K562 (cell line): ENCODE results near the gene VDAC1. TPM values are rescaled to one million over a fixed set of nuclear protein-coding genes. Genes with fewer than 3 reads are reported as not detected.

Experiments
- CREB3 ChIP-seq: fragments of 450-650 bp; conservative IDR thresholded peaks from 2 replicates; pipeline ENCODE4 v1.6.1; 2016; ENCODE audit warnings: missing genetic modification characterization, low read depth, mild to moderate bottlenecking, missing compliant biosample characterization, moderate library complexity
- CSDE1 ChIP-seq, 2 experiments: fragments of 450-650 bp; IDR thresholded peaks; 2 replicates each; pipeline ENCODE4 v1.6.1; 2016; ENCODE audit warnings: mild to moderate bottlenecking in 1 of 2
- E2F1 ChIP-seq: sonication (generic); formaldehyde crosslinking; IDR thresholded peaks from 2 replicates; pipeline ENCODE4 v1.8.1; 2023; ENCODE audit warnings: mild to moderate bottlenecking, missing genetic modification reagents, moderate library complexity
- E2F4 ChIP-seq: sonication (generic); formaldehyde crosslinking; IDR thresholded peaks from 2 replicates; pipeline ENCODE4 v1.8.0; 2022; ENCODE audit warnings: mild to moderate bottlenecking, low read depth, missing genetic modification reagents
- FOXA3 ChIP-seq, 2 experiments: fragments of 450-650 bp in 1 of 2; sonication (generic) in 1 of 2; formaldehyde crosslinking; IDR thresholded peaks in 1 of 2; conservative IDR thresholded peaks in 1 of 2; 2 replicates each; pipeline versions ENCODE4 v1.4.0 to v1.8.0; 2020 to 2022; ENCODE audit warnings: mild to moderate bottlenecking in 2 of 2, missing genetic modification reagents in 1 of 2
- IFI16 ChIP-seq: fragments of 250-450 bp; sonication (Bioruptor Pico); IDR thresholded peaks from 2 replicates; pipeline ENCODE4 v2.1.2; 2022; ENCODE audit warnings: mild to moderate bottlenecking, inconsistent platforms
- POLR3A ChIP-seq: IDR thresholded peaks from 2 replicates; pipeline ENCODE4 v1.6.1; 2011; ENCODE audit warnings: borderline replicate concordance, mild to moderate bottlenecking, moderate library complexity; ENCODE audit not compliant: insufficient read length, insufficient read depth; ENCODE audit errors: extremely low read depth
- RFX5 ChIP-seq: IDR thresholded peaks from 2 replicates; pipeline ENCODE4 v1.6.1; 2011; ENCODE audit warnings: low read depth, mild to moderate bottlenecking, improper control_type of control experiment, low read length
- SIRT6 ChIP-seq: IDR thresholded peaks from one replicate; pipeline ENCODE4 v1.6.1; 2012; ENCODE audit warnings: low read depth, mild to moderate bottlenecking, control low read depth, inconsistent platforms, low read length, moderate library complexity
- SOX6 ChIP-seq: fragments of 450-650 bp; IDR thresholded peaks from 2 replicates; pipeline ENCODE4 v1.6.1; 2014; ENCODE audit warnings: mild to moderate bottlenecking
- SREBF1 ChIP-seq: fragments of 150-350 bp; IDR thresholded peaks from 2 replicates; pipeline ENCODE4 v1.6.1; 2014; ENCODE audit warnings: antibody characterized with exemption, low read depth, low read length, borderline replicate concordance
- TAF9B ChIP-seq: fragments of 450-650 bp; IDR thresholded peaks from 2 replicates; pipeline ENCODE4 v1.6.1; 2018; ENCODE audit warnings: mild to moderate bottlenecking; ENCODE audit not compliant: partially characterized antibody
- TFAM ChIP-seq: fragments of 250-450 bp; sonication (Bioruptor Pico); conservative IDR thresholded peaks from 2 replicates; pipeline ENCODE4 v1.5.0; 2021; ENCODE audit warnings: mild to moderate bottlenecking, moderate library complexity
- VEZF1 ChIP-seq: fragments of 200-800 bp; sonication (Bioruptor generic); IDR thresholded peaks from 2 replicates; pipeline ENCODE4 v1.6.1; 2017; ENCODE audit warnings: missing genetic modification characterization, missing compliant biosample characterization
- ZBTB17 ChIP-seq: fragments of 450-650 bp; formaldehyde crosslinking; IDR thresholded peaks from 2 replicates; pipeline ENCODE4 v1.4.0; 2020; ENCODE audit warnings: mild to moderate bottlenecking
- ZNF124 ChIP-seq: sonication (generic); formaldehyde crosslinking; IDR thresholded peaks from 2 replicates; pipeline ENCODE4 v1.8.1; 2022; ENCODE audit warnings: missing genetic modification reagents
- ZNF384 ChIP-seq: IDR thresholded peaks from 2 replicates; pipeline ENCODE4 v1.6.1; 2012; ENCODE audit warnings: low read depth, low read length, improper control_type of control experiment
- ZNF408 ChIP-seq: fragments of 250-450 bp; sonication (Bioruptor Pico); IDR thresholded peaks from 2 replicates; pipeline ENCODE4 v1.4.0; 2020; ENCODE audit warnings: low read depth, mild to moderate bottlenecking, moderate library complexity
- ZNF444 ChIP-seq: fragments of 250-450 bp; sonication (Bioruptor Pico); IDR thresholded peaks from 2 replicates; pipeline ENCODE4 v1.4.0; 2020; ENCODE audit warnings: mild to moderate bottlenecking, moderate library complexity
- polyA plus RNA-seq, 8 experiments: library from polyadenylated mRNA; depleted of rRNA in 4 of 8; stranded (reverse) in 5 of 8; unstranded in 3 of 8; fragments of >200 nt; fragmentation: Nextera tagmentation in 2 of 8; fragmentation: Illumina TruSeq in 1 of 8; extraction: Ambion mirVana in 2 of 8; extraction: Trizol in 1 of 8; gene quantifications; 2 replicates each; pipeline versions ENCODE4 v1.2.1 to v1.2.3, GENCODE V29; 2011 to 2014; ENCODE audit warnings: inconsistent platforms in 1 of 8, missing spikeins in 1 of 8
- total RNA-seq, 7 experiments: library from RNA; depleted of rRNA in 6 of 7; stranded (reverse); fragments of >200 nt in 6 of 7; fragmentation: Illumina TruSeq in 2 of 7; extraction: Trizol in 2 of 7; gene quantifications; 2 replicates each; pipeline versions ENCODE4 v1.2.1 to v1.2.3, GENCODE V29; 2011 to 2021; ENCODE audit warnings: low replicate concordance in 1 of 7
- TF ChIP-seq, protein P1 (sequence below): fragments of 450-650 bp; IDR thresholded peaks from 2 replicates; pipeline ENCODE4 v1.6.1; 2017; ENCODE audit warnings: antibody characterized with exemption

The VDAC1 gene
- total and polyA plus RNA-seq, 9 of the 15 experiments (the other 6 are each of a cell fraction or from before 2014, with no cell fraction given) = 168 to 366 (median 293) TPM

- peak; percentile 79 for TF ChIP-seq VEZF1 (CRISPR knock-in tag)
- TF ChIP-seq, protein P1, sequence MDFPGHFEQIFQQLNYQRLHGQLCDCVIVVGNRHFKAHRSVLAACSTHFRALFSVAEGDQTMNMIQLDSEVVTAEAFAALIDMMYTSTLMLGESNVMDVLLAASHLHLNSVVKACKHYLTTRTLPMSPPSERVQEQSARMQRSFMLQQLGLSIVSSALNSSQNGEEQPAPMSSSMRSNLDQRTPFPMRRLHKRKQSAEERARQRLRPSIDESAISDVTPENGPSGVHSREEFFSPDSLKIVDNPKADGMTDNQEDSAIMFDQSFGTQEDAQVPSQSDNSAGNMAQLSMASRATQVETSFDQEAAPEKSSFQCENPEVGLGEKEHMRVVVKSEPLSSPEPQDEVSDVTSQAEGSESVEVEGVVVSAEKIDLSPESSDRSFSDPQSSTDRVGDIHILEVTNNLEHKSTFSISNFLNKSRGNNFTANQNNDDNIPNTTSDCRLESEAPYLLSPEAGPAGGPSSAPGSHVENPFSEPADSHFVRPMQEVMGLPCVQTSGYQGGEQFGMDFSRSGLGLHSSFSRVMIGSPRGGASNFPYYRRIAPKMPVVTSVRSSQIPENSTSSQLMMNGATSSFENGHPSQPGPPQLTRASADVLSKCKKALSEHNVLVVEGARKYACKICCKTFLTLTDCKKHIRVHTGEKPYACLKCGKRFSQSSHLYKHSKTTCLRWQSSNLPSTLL = no peak
- TF ChIP-seq POLR3A = no peak
- no peak for TF ChIP-seq CREB3 (tag)
- TF ChIP-seq CSDE1 (IDR thresholded peaks at IDR 0.05) = no peak
- TF ChIP-seq RFX5 = no peak
- TF ChIP-seq E2F4 (CRISPR knock-in tag) = no peak
- no peak for TF ChIP-seq TAF9B
- TF ChIP-seq FOXA3 (CRISPR knock-in tag; conservative IDR thresholded peaks at IDR 0.05 in 1 of 2, IDR thresholded peaks at IDR 0.05 in 1 of 2) = no peak
- TF ChIP-seq ZNF384 = no peak
- no peak for TF ChIP-seq ZNF408 (CRISPR knock-in tag)
- no peak for TF ChIP-seq ZNF444 (CRISPR knock-in tag)
- TF ChIP-seq SREBF1 = no peak
- TF ChIP-seq E2F1 = no peak
- TF ChIP-seq SOX6 = no peak
- no peak for TF ChIP-seq ZNF124 (CRISPR knock-in tag)
- TF ChIP-seq ZBTB17 (CRISPR knock-in tag) = no peak
- TF ChIP-seq TFAM (CRISPR knock-in tag) = no peak
- TF ChIP-seq IFI16 (CRISPR knock-in tag) = no peak
- no peak for TF ChIP-seq SIRT6
These were observed at the start of gene VDAC1 (continued) for GRCh38 chr5:134004626-134005416.
